ENCODE measurements around the gene MYO5C. TPM values are rescaled to one million over a fixed set of nuclear protein-coding genes. Genes with fewer than 3 reads are reported as not detected.

The MYO5C gene
- total RNA-seq, 1 donor from 2014 or later = 16.9 TPM

DNA sequence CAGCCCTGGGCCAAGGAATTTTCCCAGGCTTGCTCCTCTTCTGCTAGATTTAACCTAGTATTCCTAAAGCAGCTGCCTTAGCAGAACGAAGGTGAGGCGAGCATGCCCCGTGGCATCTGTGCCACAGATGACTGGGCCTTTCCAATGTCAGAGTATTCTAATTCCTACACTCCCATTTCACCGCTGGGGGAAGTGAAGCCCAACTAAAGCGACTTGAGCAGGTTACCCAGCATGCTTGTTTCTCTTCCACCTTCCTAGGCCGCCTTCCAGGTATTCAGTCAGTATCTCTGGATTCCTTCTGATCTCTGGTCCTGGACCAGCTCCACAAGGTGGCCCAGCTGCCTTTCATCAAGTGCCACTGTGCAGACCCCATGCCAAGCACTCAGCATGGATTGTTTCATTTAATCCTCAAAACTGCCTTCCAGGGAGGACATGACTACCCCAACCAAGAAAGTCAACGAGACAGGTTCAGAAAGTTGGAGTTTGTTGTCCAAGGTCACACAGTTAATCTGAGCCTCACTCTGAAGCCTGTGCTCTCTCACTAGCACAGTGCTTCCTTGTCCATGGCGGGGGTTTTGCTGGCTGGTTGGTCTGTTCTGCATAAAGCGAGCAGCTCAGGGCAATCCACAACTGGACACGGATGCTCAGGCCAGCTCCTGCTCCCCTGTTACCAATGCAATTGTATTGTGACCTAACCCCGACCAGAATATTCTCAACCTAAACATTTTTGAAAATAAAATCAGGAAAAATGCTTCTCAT is 15.1 kb downstream of the MYO5C start:
- DNase-seq (ENCODE audit: low read depth) = no peak
- TF ChIP-seq, protein P1, sequence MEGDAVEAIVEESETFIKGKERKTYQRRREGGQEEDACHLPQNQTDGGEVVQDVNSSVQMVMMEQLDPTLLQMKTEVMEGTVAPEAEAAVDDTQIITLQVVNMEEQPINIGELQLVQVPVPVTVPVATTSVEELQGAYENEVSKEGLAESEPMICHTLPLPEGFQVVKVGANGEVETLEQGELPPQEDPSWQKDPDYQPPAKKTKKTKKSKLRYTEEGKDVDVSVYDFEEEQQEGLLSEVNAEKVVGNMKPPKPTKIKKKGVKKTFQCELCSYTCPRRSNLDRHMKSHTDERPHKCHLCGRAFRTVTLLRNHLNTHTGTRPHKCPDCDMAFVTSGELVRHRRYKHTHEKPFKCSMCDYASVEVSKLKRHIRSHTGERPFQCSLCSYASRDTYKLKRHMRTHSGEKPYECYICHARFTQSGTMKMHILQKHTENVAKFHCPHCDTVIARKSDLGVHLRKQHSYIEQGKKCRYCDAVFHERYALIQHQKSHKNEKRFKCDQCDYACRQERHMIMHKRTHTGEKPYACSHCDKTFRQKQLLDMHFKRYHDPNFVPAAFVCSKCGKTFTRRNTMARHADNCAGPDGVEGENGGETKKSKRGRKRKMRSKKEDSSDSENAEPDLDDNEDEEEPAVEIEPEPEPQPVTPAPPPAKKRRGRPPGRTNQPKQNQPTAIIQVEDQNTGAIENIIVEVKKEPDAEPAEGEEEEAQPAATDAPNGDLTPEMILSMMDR (conservative IDR thresholded peaks at IDR 0.05; ENCODE audit: low read depth, low read length) = no peak
- no peak overlapping the region for H3K4me3 ChIP-seq (ENCODE audit: low read depth, low read length)

DNA sequence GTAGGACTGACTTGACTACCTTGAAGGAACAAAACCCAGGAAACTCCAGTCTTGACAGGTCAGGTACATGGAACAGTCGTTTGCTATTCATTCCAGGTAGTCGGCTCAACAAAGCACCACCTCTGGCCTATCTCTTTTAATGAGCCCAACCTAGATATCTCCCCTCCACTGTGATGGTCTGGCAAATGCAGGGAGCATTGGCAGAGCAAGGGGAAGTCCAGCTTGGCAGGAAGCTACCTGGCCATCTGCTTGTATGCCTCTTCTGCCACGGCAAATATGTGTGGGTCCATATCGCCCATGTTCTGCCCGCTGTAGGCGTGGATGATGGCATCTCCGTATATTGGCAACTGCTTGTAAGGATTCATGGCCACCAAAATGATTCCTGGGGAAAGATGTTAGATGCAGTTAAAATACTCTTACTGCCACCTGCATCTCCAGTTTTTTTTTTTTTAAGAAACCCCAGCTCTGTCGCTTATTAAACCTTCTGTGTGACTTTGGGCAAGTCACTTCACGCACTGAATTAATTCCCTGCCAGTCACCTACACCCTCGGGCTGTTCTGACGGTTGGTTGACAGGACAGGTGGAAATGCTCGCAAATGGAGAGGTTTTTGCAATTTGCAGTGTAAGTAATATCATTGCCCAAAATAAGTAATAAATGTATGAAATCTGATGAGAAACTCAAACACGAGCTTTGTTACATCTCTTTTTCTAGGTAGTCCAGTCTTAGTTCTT is 16.8 kb downstream of the MYO5C start:
- TF ChIP-seq, protein P1 (conservative IDR thresholded peaks at IDR 0.05; ENCODE audit: low read depth, low read length) = no peak
- no peak for DNase-seq (ENCODE audit: low read depth)
- H3K4me3 ChIP-seq (ENCODE audit: low read depth, low read length) = no peak overlapping the region

DNA sequence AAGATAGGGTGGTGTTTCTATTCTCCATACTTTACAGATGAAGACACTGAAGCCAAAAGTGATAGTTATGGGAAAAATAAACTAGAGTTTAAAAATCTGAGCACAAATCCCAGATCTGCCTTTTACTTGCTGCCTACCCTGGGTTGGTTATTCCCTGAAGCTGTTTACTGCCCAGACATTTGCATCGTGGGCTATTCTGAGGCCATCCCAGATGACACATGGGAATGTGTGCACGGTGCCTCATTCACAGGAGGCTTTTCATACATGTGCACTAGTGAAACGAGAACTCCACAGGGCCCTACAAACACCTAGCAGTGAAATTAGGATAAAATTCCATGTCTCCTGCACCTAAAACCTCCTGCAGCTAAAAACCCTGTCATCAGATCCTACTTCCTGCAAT is 17.5 kb downstream of the MYO5C start:
- DNase-seq (ENCODE audit: low read depth) = no peak
- H3K4me3 ChIP-seq (ENCODE audit: low read depth, low read length) = no peak overlapping the region
- TF ChIP-seq, protein P1 (conservative IDR thresholded peaks at IDR 0.05; ENCODE audit: low read depth, low read length) = no peak

DNA sequence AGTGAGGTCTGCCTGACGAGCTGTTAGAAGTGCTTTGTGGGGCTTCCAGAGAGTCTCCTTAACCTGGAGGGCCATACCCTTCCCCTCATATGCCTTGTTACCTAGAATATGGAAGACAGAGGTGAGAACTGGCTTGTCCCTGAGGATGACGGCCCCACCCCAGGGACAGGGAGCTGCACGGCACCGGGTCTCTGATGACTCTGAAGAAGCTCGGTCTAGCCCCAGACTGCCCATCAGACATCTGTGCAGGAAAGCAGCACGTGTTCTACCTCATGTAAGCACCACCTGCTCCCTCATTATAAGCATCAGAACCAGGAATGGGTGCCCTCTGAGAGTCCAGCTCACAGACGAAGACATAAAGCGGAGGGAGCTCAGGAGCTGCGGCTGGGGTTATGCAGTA is 18.0 kb downstream of the MYO5C start:
- TF ChIP-seq, protein P1 (conservative IDR thresholded peaks at IDR 0.05; ENCODE audit: low read depth, low read length) = no peak
- H3K4me3 ChIP-seq (ENCODE audit: low read depth, low read length) = no peak overlapping the region
- no peak for DNase-seq (ENCODE audit: low read depth)

DNA sequence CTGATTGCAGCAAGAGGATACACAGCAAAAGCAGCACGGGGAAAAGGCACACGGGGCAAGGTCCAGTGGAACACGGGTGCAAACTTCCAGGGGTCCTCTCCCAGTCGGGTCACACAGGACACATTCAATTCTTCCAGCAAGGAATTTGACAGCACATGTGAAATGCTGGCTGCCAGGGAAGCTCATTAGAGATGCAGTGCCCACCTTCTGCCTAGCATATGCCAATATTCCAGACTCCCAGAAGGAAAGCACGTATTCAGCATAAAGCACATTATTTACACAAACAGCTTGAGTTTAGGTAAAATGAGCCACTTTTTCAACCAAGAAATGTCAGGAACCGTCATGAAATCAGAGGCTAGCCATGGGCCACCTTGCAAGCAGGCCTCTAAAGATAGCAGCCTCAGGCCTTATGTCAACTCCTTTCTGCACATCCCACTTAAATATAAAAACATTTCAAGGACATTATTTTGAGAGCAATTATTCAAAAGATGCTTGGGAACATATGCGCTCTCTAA is 19.3 kb downstream of the MYO5C start:
- no peak overlapping the region for H3K4me3 ChIP-seq (ENCODE audit: low read depth, low read length)
- TF ChIP-seq, protein P1 (conservative IDR thresholded peaks at IDR 0.05; ENCODE audit: low read depth, low read length) = no peak
- no peak for DNase-seq (ENCODE audit: low read depth)

DNA sequence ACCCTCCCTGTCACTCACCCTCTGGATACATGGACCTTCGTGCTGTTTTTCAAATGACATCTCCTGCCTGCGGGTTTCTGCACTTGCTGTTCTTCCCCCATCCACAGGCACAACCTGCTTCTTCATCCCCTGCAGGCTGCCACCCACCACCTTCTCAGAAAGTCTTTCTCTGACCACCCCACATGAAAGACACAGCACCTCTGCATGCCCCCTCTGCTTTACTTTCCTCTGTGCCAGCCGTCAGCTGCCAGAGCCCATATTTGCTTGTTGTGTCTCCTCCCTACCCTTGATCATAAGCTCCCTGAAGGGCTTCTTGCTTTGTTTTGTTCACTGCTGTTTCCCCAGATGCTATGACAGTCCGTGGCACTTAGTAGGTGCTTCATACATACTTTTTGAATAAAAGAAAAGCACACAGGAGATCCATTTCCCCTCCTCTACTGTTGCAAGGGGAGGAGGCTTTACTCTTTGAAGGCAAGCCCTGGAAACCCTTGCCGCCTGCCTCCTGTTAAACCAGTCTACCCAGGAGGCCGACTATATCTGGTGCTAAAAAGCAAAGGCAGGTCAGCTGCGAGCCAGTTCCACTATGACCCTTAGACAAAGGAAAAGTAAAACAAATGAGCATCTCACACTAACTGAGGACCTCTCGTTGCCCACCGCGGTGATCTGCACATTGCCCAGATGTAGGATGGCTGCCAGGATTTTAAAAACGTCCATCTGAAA is 31.9 kb downstream of the MYO5C start:
- TF ChIP-seq, protein P1 (conservative IDR thresholded peaks at IDR 0.05; ENCODE audit: low read depth, low read length) = no peak
- no peak for DNase-seq (ENCODE audit: low read depth)
- H3K4me3 ChIP-seq (ENCODE audit: low read depth, low read length) = no peak overlapping the region
